Measurements from ENCODE around the gene PPIE.

The PPIE gene

GRCh38 chr1:39754026-39754570, 15.4 kb downstream of the PPIE start:
- Histone ChIP-seq H3K4me3 (ENCODE audit: low read depth in 1 of 2, low read length in 2 of 2) (no peak overlapping the region), H3K27ac (ENCODE audit: low read length) (no peak overlapping the region), H3K36me3 (ENCODE audit: insufficient read depth, low read length) (peaks cover 48% of the 10 kb centered on the region), H3K27me3 (ENCODE audit: insufficient read depth, low read length, poor library complexity) (no peaks in the 10 kb centered on the region), H4K20me1 (ENCODE audit: insufficient read depth, low read length) (peaks cover 4% of the 10 kb centered on the region; the same call in 1 of the 2 replicates), H3K4me1 (ENCODE audit: insufficient read depth, low read length) (no peaks in the 10 kb centered on the region), H3K79me2 (ENCODE audit: insufficient read depth, low read length) (no peaks in the 10 kb centered on the region), H3K9ac (ENCODE audit: low read depth, low read length) (no peak overlapping the region), H3K9me3 (ENCODE audit: insufficient read depth, low read length, severe bottlenecking) (no peaks in the 10 kb centered on the region), H2AFZ (ENCODE audit: low read depth, low read length) (no peak overlapping the region), H3K4me2 (ENCODE audit: insufficient read depth, low read length) (no peak overlapping the region)
- DNase-seq (no peak), ATAC-seq (ENCODE audit: insufficient read depth, low read depth) (no peak)
- TF ChIP-seq CTCF (IDR thresholded peaks at IDR 0.05; ENCODE audit: borderline replicate concordance, extremely low read depth, low read length, poor library complexity, severe bottlenecking) (no peak), EZH2 (IDR thresholded peaks at IDR 0.05; ENCODE audit: borderline replicate concordance, low read depth, low read length, severe bottlenecking) (no peak)

GRCh38 chr1:39754906-39755504, 16.3 kb downstream of the PPIE start:
- H3K4me3 ChIP-seq (ENCODE audit: low read depth in 1 of 2, low read length in 2 of 2): no peak overlapping the region
- H4K20me1 ChIP-seq (ENCODE audit: insufficient read depth, low read length): peaks cover 4% of the 10 kb centered on the region; the same call in 1 of the 2 replicates
- H3K27me3 ChIP-seq (ENCODE audit: insufficient read depth, low read length, poor library complexity): no peaks in the 10 kb centered on the region
- TF ChIP-seq EZH2 (IDR thresholded peaks at IDR 0.05; ENCODE audit: borderline replicate concordance, low read depth, low read length, severe bottlenecking): no peak
- no peak for TF ChIP-seq CTCF (IDR thresholded peaks at IDR 0.05; ENCODE audit: borderline replicate concordance, extremely low read depth, low read length, poor library complexity, severe bottlenecking)
- H3K79me2 ChIP-seq (ENCODE audit: insufficient read depth, low read length): no peaks in the 10 kb centered on the region
- no peak overlapping the region for H3K9ac ChIP-seq (ENCODE audit: low read depth, low read length)
- H3K4me1 ChIP-seq (ENCODE audit: insufficient read depth, low read length): no peaks in the 10 kb centered on the region
- peaks cover 42% of the 10 kb centered on the region for H3K36me3 ChIP-seq (ENCODE audit: insufficient read depth, low read length)
- H3K4me2 ChIP-seq (ENCODE audit: insufficient read depth, low read length): no peak overlapping the region
- no peak for DNase-seq
- H3K9me3 ChIP-seq (ENCODE audit: insufficient read depth, low read length, severe bottlenecking): no peaks in the 10 kb centered on the region
- H3K27ac ChIP-seq (ENCODE audit: low read length): no peak overlapping the region
- no peak overlapping the region for H2AFZ ChIP-seq (ENCODE audit: low read depth, low read length)
- ATAC-seq (ENCODE audit: insufficient read depth, low read depth): no peak

- Histone ChIP-seq H3K4me2 (ENCODE audit: insufficient read depth, low read length) (no peak overlapping the region), H3K27ac (ENCODE audit: low read length) (no peak overlapping the region), H3K36me3 (ENCODE audit: insufficient read depth, low read length) (peaks cover 35% of the 10 kb centered on the region), H3K4me3 (ENCODE audit: low read depth in 1 of 2, low read length in 2 of 2) (no peak overlapping the region), H3K9me3 (ENCODE audit: insufficient read depth, low read length, severe bottlenecking) (no peaks in the 10 kb centered on the region), H4K20me1 (ENCODE audit: insufficient read depth, low read length) (peaks cover 4% of the 10 kb centered on the region; the same call in 1 of the 2 replicates), H2AFZ (ENCODE audit: low read depth, low read length) (no peak overlapping the region), H3K79me2 (ENCODE audit: insufficient read depth, low read length) (no peaks in the 10 kb centered on the region), H3K27me3 (ENCODE audit: insufficient read depth, low read length, poor library complexity) (no peaks in the 10 kb centered on the region), H3K9ac (ENCODE audit: low read depth, low read length) (no peak overlapping the region), H3K4me1 (ENCODE audit: insufficient read depth, low read length) (no peaks in the 10 kb centered on the region)
- ATAC-seq (ENCODE audit: insufficient read depth, low read depth): no peak
- DNase-seq: no peak
- TF ChIP-seq EZH2 (IDR thresholded peaks at IDR 0.05; ENCODE audit: borderline replicate concordance, low read depth, low read length, severe bottlenecking): no peak
- no peak for TF ChIP-seq CTCF (IDR thresholded peaks at IDR 0.05; ENCODE audit: borderline replicate concordance, extremely low read depth, low read length, poor library complexity, severe bottlenecking)
Measured at GRCh38 chr1:39755965-39756659, 17.4 kb downstream of the PPIE start.
